Testis (tissue), 2 donors: ENCODE results near the gene EDARADD.

ENCODE experiments used
- POLR2A ChIP-seq: fragments of 450-650 bp; IDR thresholded peaks from one replicate; pipeline ENCODE4 v1.6.1; 2017; ENCODE audit warnings: antibody characterized with exemption, mild to moderate bottlenecking, moderate library complexity
- TF ChIP-seq, protein P1 (sequence below), 3 experiments: fragments of 450-650 bp in 2 of 3; fragments of 200-600 bp in 1 of 3; sonication (generic) in 1 of 3; IDR thresholded peaks; one replicate each; pipeline ENCODE4 v1.5.1; 2016 to 2019; ENCODE audit warnings: antibody characterized with exemption in 3 of 3, mild to moderate bottlenecking in 2 of 3, moderate library complexity in 1 of 3

DNA sequence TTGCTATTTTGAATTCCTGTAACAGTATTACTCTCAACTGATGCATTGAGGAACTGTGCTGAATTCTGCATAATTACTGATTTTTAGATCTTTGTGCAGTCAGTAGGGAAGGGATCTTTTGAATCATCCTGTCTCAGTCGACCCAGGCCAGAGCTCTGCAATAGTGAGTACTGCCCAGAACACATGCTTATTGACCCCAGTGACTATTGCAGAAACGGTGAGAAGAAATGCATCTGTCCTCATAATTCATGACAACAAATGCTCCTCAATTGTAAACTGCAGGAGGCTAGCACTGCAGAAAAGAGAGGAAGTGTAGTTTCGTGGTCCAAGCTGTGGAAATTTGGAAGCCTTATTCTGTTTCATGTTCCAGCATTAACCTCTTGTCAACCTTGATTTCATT, 19.6 kb downstream of the EDARADD start:
- TF ChIP-seq, protein P1, sequence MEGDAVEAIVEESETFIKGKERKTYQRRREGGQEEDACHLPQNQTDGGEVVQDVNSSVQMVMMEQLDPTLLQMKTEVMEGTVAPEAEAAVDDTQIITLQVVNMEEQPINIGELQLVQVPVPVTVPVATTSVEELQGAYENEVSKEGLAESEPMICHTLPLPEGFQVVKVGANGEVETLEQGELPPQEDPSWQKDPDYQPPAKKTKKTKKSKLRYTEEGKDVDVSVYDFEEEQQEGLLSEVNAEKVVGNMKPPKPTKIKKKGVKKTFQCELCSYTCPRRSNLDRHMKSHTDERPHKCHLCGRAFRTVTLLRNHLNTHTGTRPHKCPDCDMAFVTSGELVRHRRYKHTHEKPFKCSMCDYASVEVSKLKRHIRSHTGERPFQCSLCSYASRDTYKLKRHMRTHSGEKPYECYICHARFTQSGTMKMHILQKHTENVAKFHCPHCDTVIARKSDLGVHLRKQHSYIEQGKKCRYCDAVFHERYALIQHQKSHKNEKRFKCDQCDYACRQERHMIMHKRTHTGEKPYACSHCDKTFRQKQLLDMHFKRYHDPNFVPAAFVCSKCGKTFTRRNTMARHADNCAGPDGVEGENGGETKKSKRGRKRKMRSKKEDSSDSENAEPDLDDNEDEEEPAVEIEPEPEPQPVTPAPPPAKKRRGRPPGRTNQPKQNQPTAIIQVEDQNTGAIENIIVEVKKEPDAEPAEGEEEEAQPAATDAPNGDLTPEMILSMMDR (IDR thresholded peaks at IDR 0.05) = no peak
- no peak for TF ChIP-seq POLR2A
